H1 (cell line): ENCODE data around the gene SMARCAL1. TPM values are rescaled to one million over a fixed set of nuclear protein-coding genes. Genes with fewer than 3 reads are reported as not detected.

Source experiments
- CTCF ChIA-PET: fragments of 300-600 bp; sonication (Branson Sonifier 250); formaldehyde crosslinking; loops from one replicate; lab custom pipeline; 2021; ENCODE audit not compliant: partially characterized antibody; lab: Charles Lee
- POLR2A ChIA-PET: fragments of 300-600 bp; sonication (Branson Sonifier 250); formaldehyde crosslinking; loops from one replicate; lab custom pipeline; 2021; ENCODE audit warnings: inconsistent platforms; ENCODE audit not compliant: partially characterized antibody; lab: Charles Lee
- DNase-seq, 2 experiments: peaks; one replicate each; pipeline versions ENCODE4 v3.0.0 to v3.0.0-alpha.2; 2010 to 2022; ENCODE audit warnings: low spot score in 2 of 2, low read depth in 1 of 2, mixed read lengths in 1 of 2
- FAIRE-seq: peaks from 2 replicates; lab custom pipeline; 2011; peaks lifted over from hg19 to GRCh38; lab: Jason Lieb, UNC
- H2AFZ ChIP-seq: 2 replicates; pipeline ENCODE4 v1.8.1; 2012; ENCODE audit warnings: low read length, inconsistent platforms
- H2AK5ac ChIP-seq: 2 replicates; pipeline ENCODE4 v1.6.1; 2013; ENCODE audit warnings: low read depth, low read length
- H2BK120ac ChIP-seq: replicated peaks from 2 replicates; pipeline ENCODE3; 2013; ENCODE audit warnings: low read depth, low read length, inconsistent platforms
- H2BK12ac ChIP-seq: 2 replicates; pipeline ENCODE4 v1.6.1; 2013; ENCODE audit warnings: low read depth, low read length
- H2BK15ac ChIP-seq: 2 replicates; pipeline ENCODE4 v1.6.1; 2013; ENCODE audit warnings: low read length
- H2BK20ac ChIP-seq: 2 replicates; pipeline ENCODE4 v1.6.1; 2013; ENCODE audit warnings: low read length
- H2BK5ac ChIP-seq: 2 replicates; pipeline ENCODE4 v1.6.1; 2013; ENCODE audit warnings: low read depth, low read length
- H3K14ac ChIP-seq: 2 replicates; pipeline ENCODE4 v1.6.1; 2013; ENCODE audit warnings: inconsistent platforms; ENCODE audit not compliant: insufficient read length
- H3K18ac ChIP-seq: 2 replicates; pipeline ENCODE4 v1.6.1; 2013; ENCODE audit warnings: low read length; ENCODE audit errors: extremely low read depth
- H3K23ac ChIP-seq: 2 replicates; pipeline ENCODE4 v1.6.1; 2013; ENCODE audit warnings: inconsistent platforms; ENCODE audit not compliant: insufficient read length
- H3K23me2 ChIP-seq: 2 replicates; pipeline ENCODE4 v1.6.1; 2013; ENCODE audit warnings: low read depth, low read length
- H3K27ac ChIP-seq: 2 replicates; pipeline ENCODE4 v1.6.1; 2011; ENCODE audit warnings: low read depth, low read length, inconsistent platforms
- H3K27me3 ChIP-seq, 4 experiments: replicated peaks in 1 of 4; 1 replicate in 1 of 4; 2 replicates in 3 of 4; pipeline versions ENCODE4 v1.6.1 to v1.8.1; 2011 to 2013; ENCODE audit warnings: low read length in 3 of 4, mild to moderate bottlenecking in 3 of 4, inconsistent platforms in 2 of 4, mixed read lengths in 2 of 4, moderate library complexity in 1 of 4; ENCODE audit not compliant: control insufficient read depth in 3 of 4, insufficient read depth in 3 of 4; ENCODE audit errors: extremely low read depth in 1 of 4
- H3K36me3 ChIP-seq, 4 experiments: 2 replicates each; pipeline versions ENCODE4 v1.6.1 to v1.8.1; 2011 to 2013; ENCODE audit warnings: mild to moderate bottlenecking in 4 of 4, low read length in 3 of 4, moderate library complexity in 2 of 4, control low read depth in 1 of 4, inconsistent platforms in 1 of 4; ENCODE audit not compliant: insufficient read depth in 4 of 4, control insufficient read depth in 2 of 4
- H3K4ac ChIP-seq: replicated peaks from 2 replicates; pipeline ENCODE3; 2013; ENCODE audit warnings: low read length, low read depth, mixed read lengths, inconsistent platforms; ENCODE audit not compliant: insufficient read length
- H3K4me1 ChIP-seq, 4 experiments: replicated peaks in 1 of 4; 1 replicate in 1 of 4; 2 replicates in 3 of 4; pipeline versions ENCODE4 v1.6.1 to v1.8.1; 2011 to 2013; ENCODE audit warnings: low read length in 3 of 4, inconsistent platforms in 2 of 4, mixed read lengths in 1 of 4; ENCODE audit not compliant: insufficient read depth in 4 of 4, control insufficient read depth in 3 of 4
- H3K4me2 ChIP-seq, 2 experiments: 2 replicates each; pipeline versions ENCODE4 v1.6.1 to v1.8.1; 2011 to 2013; ENCODE audit warnings: low read depth in 2 of 2, low read length in 2 of 2, control low read depth in 1 of 2, inconsistent platforms in 1 of 2, mild to moderate bottlenecking in 1 of 2; ENCODE audit not compliant: insufficient read depth in 1 of 2
- H3K4me3 ChIP-seq, 4 experiments: fragments of 200-600, 300-600 bp in 1 of 4; sonication (generic), shearing (Covaris generic), sonication (Bioruptor Twin) in 1 of 4; 2 replicates each; pipeline versions ENCODE4 v1.5.1 to v1.8.1; 2011 to 2016; ENCODE audit warnings: low read length in 4 of 4, low read depth in 3 of 4, control low read depth in 2 of 4, inconsistent platforms in 2 of 4, mild to moderate bottlenecking in 2 of 4, mixed read lengths in 1 of 4, moderate library complexity in 1 of 4; ENCODE audit not compliant: insufficient read depth in 2 of 4; ENCODE audit errors: extremely low read depth in 1 of 4
- H3K56ac ChIP-seq: replicated peaks from 2 replicates; pipeline ENCODE3; 2013; ENCODE audit warnings: low read depth, mild to moderate bottlenecking, mixed read lengths, low read length, inconsistent platforms; ENCODE audit not compliant: insufficient read length
- H3K79me1 ChIP-seq: 2 replicates; pipeline ENCODE4 v1.6.1; 2013; ENCODE audit warnings: low read depth, low read length, control low read depth
- H3K79me2 ChIP-seq, 2 experiments: 2 replicates each; pipeline versions ENCODE4 v1.6.1 to v1.8.1; 2012 to 2013; ENCODE audit warnings: low read length in 2 of 2, mild to moderate bottlenecking in 2 of 2, inconsistent platforms in 1 of 2; ENCODE audit not compliant: insufficient read depth in 2 of 2, control insufficient read depth in 1 of 2
- H3K9ac ChIP-seq, 4 experiments: replicated peaks in 1 of 4; 1 replicate in 1 of 4; 2 replicates in 3 of 4; pipeline versions ENCODE4 v1.6.1 to v1.8.1; 2011 to 2013; ENCODE audit warnings: low read depth in 3 of 4, low read length in 3 of 4, control low read depth in 2 of 4, mild to moderate bottlenecking in 2 of 4, moderate library complexity in 2 of 4, inconsistent platforms in 1 of 4; ENCODE audit errors: extremely low read depth in 1 of 4
- H3K9me3 ChIP-seq, 2 experiments: 2 replicates each; pipeline versions ENCODE4 v1.6.1 to v1.8.1; 2012 to 2013; ENCODE audit warnings: mild to moderate bottlenecking in 2 of 2, moderate library complexity in 2 of 2, control low read depth in 1 of 2, inconsistent platforms in 1 of 2, low read depth in 1 of 2, low read length in 1 of 2, mixed read lengths in 1 of 2; ENCODE audit not compliant: insufficient read depth in 2 of 2
- H4K20me1 ChIP-seq, 2 experiments: replicated peaks in 1 of 2; 2 replicates each; pipeline versions ENCODE3 to v1.8.1; 2011 to 2013; ENCODE audit warnings: inconsistent platforms in 2 of 2, low read length in 2 of 2, mild to moderate bottlenecking in 1 of 2; ENCODE audit not compliant: insufficient read depth in 2 of 2, control insufficient read depth in 1 of 2
- H4K5ac ChIP-seq: 2 replicates; pipeline ENCODE4 v1.6.1; 2013; ENCODE audit warnings: low read length, low read depth, mixed read lengths, inconsistent platforms; ENCODE audit not compliant: insufficient read length
- H4K8ac ChIP-seq: 2 replicates; pipeline ENCODE4 v1.8.0; 2013; ENCODE audit warnings: mild to moderate bottlenecking, moderate library complexity, low read length, inconsistent platforms; ENCODE audit not compliant: insufficient read depth; ENCODE audit errors: extremely low read depth
- H4K91ac ChIP-seq: replicated peaks from 2 replicates; pipeline ENCODE3; 2013; ENCODE audit warnings: low read length, mixed read lengths, inconsistent platforms; ENCODE audit not compliant: insufficient read length
- CBX5 ChIP-seq: fragments of 300-800, 300-1000 bp; sonication (generic); IDR thresholded peaks from 2 replicates; pipeline ENCODE4 v1.7.1; 2016; ENCODE audit warnings: antibody characterized with exemption, low read length, low read depth
- FOSL1 ChIP-seq: IDR thresholded peaks from 2 replicates; pipeline ENCODE4 v1.6.1; 2011; ENCODE audit warnings: mild to moderate bottlenecking, low read depth, low read length, moderate library complexity; ENCODE audit not compliant: insufficient read depth
- JUND ChIP-seq: IDR thresholded peaks from 2 replicates; pipeline ENCODE4 v1.6.1; 2011; ENCODE audit warnings: mild to moderate bottlenecking, improper control_type of control experiment, low read length
- KDM1A ChIP-seq: fragments of 200-600, 300-600 bp; sonication (generic); IDR thresholded peaks from 2 replicates; pipeline ENCODE4 v1.7.1; 2016; ENCODE audit warnings: mild to moderate bottlenecking, low read length, borderline replicate concordance
- KDM4A ChIP-seq: IDR thresholded peaks from one replicate; pipeline ENCODE4 v1.7.1; 2012; ENCODE audit warnings: low read depth, mild to moderate bottlenecking, moderate library complexity, low read length, inconsistent platforms; ENCODE audit not compliant: severe bottlenecking
- SP2 ChIP-seq: IDR thresholded peaks from 2 replicates; pipeline ENCODE4 v1.6.1; 2012; ENCODE audit warnings: mild to moderate bottlenecking, low read length, inconsistent platforms
- TAF1 ChIP-seq: IDR thresholded peaks from 2 replicates; pipeline ENCODE4 v1.6.1; 2011; ENCODE audit warnings: mild to moderate bottlenecking, low read depth, low read length
- TAF7 ChIP-seq: optimal IDR thresholded peaks from 2 replicates; pipeline ENCODE3; 2011; ENCODE audit warnings: low read depth, mild to moderate bottlenecking, inconsistent platforms, low read length, moderate library complexity, borderline replicate concordance
- WGBS, 2 experiments: shearing (Covaris generic) in 1 of 2; methylation state at CpG; one replicate each; pipeline versions ENCODE4 v1.1.6 to v1.1.7; 2013 to 2015; ENCODE audit warnings: low lambda C conversion rate in 2 of 2, mixed read lengths in 2 of 2, inconsistent platforms in 1 of 2, low coverage in 1 of 2, missing lambda C conversion rate in 1 of 2; ENCODE audit not compliant: insufficient replicate concordance in 2 of 2, insufficient coverage in 1 of 2, insufficient read length in 1 of 2; ENCODE audit errors: extremely low coverage in 1 of 2, missing lambda C conversion rate in 1 of 2; 5-methylcytosine and 5-hydroxymethylcytosine counted together
- polyA plus RNA-seq, 7 experiments: library from polyadenylated mRNA; depleted of rRNA in 3 of 7; stranded (reverse) in 5 of 7; unstranded in 2 of 7; fragments of >200 nt in 5 of 7; fragments of 200-250 nt in 2 of 7; gene quantifications; 1 replicate in 5 of 7; 2 replicates in 1 of 7; 4 replicates in 1 of 7; pipeline versions ENCODE4 v1.2.1 to v1.2.3, GENCODE V29; 2011 to 2013; ENCODE audit warnings: missing spikeins in 2 of 7, mixed read lengths in 2 of 7
- total RNA-seq: library from RNA; stranded (reverse); fragmentation: NEBNext Ultra II Directional; extraction: Animal tissue kit (Norgen Biotek cat#: 25700); gene quantifications from 2 replicates; pipeline ENCODE4 v1.2.1, GENCODE V29; 2021
- TF ChIP-seq, protein P1 (sequence below), 3 experiments: IDR thresholded peaks; 1 replicate in 2 of 3; 2 replicates in 1 of 3; pipeline versions ENCODE4 v1.5.1 to v1.6.1; 2011; ENCODE audit warnings: low read length in 3 of 3, mild to moderate bottlenecking in 3 of 3, inconsistent platforms in 2 of 3, low read depth in 1 of 3, moderate library complexity in 1 of 3; ENCODE audit not compliant: insufficient read depth in 1 of 3; ENCODE audit errors: control extremely low read depth in 1 of 3
- TF ChIP-seq, protein P2 (sequence below): IDR thresholded peaks from 2 replicates; pipeline ENCODE4 v1.6.1; 2012; ENCODE audit warnings: inconsistent platforms

SMARCAL1 gene
- total and polyA plus RNA-seq, 2 of the 8 experiments (the other 6 are each of a cell fraction or from before 2014, with no cell fraction given), result 17.6 to 17.9 TPM

DNA sequence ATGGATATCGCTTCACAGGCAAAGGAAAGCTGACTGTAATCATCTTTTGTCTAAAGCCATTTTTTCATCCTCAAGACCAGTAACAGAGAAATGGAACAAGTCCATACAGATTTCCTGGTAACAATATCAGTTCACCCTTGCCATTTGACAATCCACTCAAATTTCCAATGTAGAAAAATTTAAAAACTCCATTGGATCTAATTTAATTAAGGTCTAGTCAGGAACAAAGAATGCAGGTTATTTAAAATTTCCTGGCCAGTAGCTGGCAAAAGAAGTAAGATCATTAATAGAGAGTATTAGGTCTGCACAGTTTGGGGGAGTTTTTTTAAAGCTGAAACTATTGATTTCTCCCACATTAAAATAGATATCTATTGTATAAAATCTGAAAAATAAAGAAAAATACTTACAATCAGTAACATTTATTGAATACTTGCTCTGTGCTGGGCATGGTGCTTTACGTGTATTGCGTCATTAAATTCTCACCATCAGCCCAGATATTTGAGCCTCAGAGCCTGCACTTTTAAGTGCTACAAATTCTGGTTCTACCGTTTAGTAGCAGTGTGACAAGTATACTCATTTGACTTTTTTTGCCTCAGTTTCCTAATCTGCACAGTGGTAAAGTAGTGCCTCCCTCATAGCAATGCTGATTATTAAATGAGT lies 41.8 kb downstream of the SMARCAL1 start:
- no peak overlapping the region for H3K9ac ChIP-seq
- H2BK15ac ChIP-seq, result no peak overlapping the region
- H3K9me3 ChIP-seq, result peaks cover 12 to 13% of the 10 kb centered on the region in 2 experiments
- no peak overlapping the region for H4K5ac ChIP-seq
- H4K91ac ChIP-seq, result no peak overlapping the region
- no peak overlapping the region for H3K56ac ChIP-seq
- peaks cover 2 to 42% (median 15%) of the 10 kb centered on the region in 4 experiments; a peak in 6 of 8 replicates for H3K36me3 ChIP-seq
- H3K79me1 ChIP-seq, result no peaks in the 10 kb centered on the region
- no peak overlapping the region for H2AFZ ChIP-seq
- no peak overlapping the region for H2AK5ac ChIP-seq
- H3K14ac ChIP-seq, result no peak overlapping the region
- H3K4me1 ChIP-seq, result no peaks in the 10 kb centered on the region
- no peaks in the 10 kb centered on the region for H3K79me2 ChIP-seq
- no peak overlapping the region for H2BK120ac ChIP-seq
- no peak overlapping the region for H4K8ac ChIP-seq
- no peaks in the 10 kb centered on the region for H4K20me1 ChIP-seq
- ChIA-PET CTCF (no interaction called here), POLR2A (interaction anchor here (0.5 to 1.9 kb wide), 2 partner anchors 11 to 45 kb away, joined by 4 read pairs; partner anchors contain the start of gene RPL37A)
- no peak overlapping the region for H2BK12ac ChIP-seq
- H3K27ac ChIP-seq, result no peak overlapping the region
- H2BK20ac ChIP-seq, result no peak overlapping the region
- no peaks in the 10 kb centered on the region for H3K23me2 ChIP-seq
- H3K27me3 ChIP-seq, result no peaks in the 10 kb centered on the region
- WGBS, 2 experiments, result 93% methylated on average over 4 of the region's 4 CpGs; no CpG with 5 or more reads in 1 of the 2 experiments
- DNase-seq (no peak), FAIRE-seq (no peak)
- H3K23ac ChIP-seq, result no peak overlapping the region
- H3K4me3 ChIP-seq, result no peak overlapping the region
- no peak overlapping the region for H3K4ac ChIP-seq
- H3K18ac ChIP-seq, result no peak overlapping the region
- H2BK5ac ChIP-seq, result no peak overlapping the region
- H3K4me2 ChIP-seq, result no peak overlapping the region
- TF ChIP-seq CBX5 (no peak), KDM1A (no peak), FOSL1 (no peak), TAF7 (no peak), KDM4A (no peak), JUND (no peak), SP2 (no peak), TAF1 (no peak)
- TF ChIP-seq, protein P1, sequence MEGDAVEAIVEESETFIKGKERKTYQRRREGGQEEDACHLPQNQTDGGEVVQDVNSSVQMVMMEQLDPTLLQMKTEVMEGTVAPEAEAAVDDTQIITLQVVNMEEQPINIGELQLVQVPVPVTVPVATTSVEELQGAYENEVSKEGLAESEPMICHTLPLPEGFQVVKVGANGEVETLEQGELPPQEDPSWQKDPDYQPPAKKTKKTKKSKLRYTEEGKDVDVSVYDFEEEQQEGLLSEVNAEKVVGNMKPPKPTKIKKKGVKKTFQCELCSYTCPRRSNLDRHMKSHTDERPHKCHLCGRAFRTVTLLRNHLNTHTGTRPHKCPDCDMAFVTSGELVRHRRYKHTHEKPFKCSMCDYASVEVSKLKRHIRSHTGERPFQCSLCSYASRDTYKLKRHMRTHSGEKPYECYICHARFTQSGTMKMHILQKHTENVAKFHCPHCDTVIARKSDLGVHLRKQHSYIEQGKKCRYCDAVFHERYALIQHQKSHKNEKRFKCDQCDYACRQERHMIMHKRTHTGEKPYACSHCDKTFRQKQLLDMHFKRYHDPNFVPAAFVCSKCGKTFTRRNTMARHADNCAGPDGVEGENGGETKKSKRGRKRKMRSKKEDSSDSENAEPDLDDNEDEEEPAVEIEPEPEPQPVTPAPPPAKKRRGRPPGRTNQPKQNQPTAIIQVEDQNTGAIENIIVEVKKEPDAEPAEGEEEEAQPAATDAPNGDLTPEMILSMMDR (IDR thresholded peaks at IDR 0.05; ENCODE audit: control extremely low read depth in 1 of 3, insufficient read depth in 1 of 3, low read depth in 1 of 3, low read length in 3 of 3), result no peak
- TF ChIP-seq, protein P2, sequence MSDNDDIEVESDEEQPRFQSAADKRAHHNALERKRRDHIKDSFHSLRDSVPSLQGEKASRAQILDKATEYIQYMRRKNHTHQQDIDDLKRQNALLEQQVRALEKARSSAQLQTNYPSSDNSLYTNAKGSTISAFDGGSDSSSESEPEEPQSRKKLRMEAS, result no peak
